Cardiac fibroblast (primary cell): ENCODE results near the gene ILKAP.
A peak's percentile ranks its signal among the peaks of the same experiment; 100 is the strongest.

ENCODE experiments used
- DNase-seq, 2 donors: peaks; one replicate each; pipeline versions ENCODE4 v3.0.0 to v3.0.0-alpha.2; 2010; ENCODE audit warnings: low read depth in 2 of 2
- H3K4me3 ChIP-seq, 2 donors: replicated peaks in 1 of 2; 1 replicate in 1 of 2; 2 replicates in 1 of 2; pipeline ENCODE4 v1.5.1; 2011; ENCODE audit warnings: low read depth in 2 of 2, low read length in 2 of 2, mild to moderate bottlenecking in 2 of 2, moderate library complexity in 1 of 2
- CTCF ChIP-seq: IDR thresholded peaks from one replicate; pipeline ENCODE4 v1.5.1; 2011; ENCODE audit warnings: low read depth, mild to moderate bottlenecking, low read length, inconsistent platforms

Gene ILKAP

DNA sequence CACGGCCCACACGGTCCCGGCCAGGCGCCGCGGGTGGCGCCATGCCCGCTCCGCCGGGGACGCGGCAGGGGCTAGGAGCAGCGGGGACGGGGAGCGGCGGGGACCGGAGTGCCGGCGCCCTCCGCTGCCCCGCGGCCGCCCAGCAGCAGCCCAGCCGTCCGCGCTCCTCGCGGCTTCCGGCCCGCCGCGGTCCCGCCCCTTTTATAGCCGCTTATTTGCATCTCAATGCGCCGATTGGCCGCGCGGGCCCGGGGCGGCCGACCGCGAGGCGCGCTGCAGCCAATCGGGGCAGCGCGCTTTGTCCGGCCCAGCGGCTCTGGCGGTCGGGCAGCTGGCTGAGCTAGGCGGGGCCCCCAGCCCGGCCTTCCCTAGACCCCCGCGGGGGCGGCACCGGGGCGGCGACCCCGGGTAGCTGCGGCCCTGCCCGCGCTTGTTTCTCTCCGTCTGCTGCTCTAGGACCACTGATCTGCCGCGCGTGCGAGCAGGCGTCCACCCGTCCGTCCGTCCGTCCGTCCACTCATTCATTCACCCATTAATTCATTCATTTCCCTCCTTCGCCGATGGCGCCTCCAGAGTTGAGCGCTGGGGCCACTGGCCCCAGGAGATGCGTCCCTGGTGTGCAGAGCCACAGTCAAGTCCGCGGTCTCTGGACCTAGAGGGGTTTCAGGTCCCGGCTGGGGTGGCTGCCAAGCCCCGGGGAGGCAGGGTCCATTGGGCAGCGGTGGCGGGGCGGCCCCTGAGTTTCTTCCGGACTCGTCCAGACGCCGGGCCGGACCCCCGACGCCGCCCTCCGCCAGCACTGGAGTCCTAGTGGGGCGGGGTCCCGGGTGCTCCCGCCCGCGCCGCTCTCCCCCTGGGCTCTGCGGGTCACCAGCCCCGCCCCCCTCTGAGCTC, 36.6 kb upstream of the ILKAP start, which contains the start of gene HES6:
HES6 (minus strand) TSS at position 176 of the 894 bp plus-strand sequence; CDS start at position 43, 133 bp downstream.
- peak; percentile 78 to 87 for DNase-seq
- H3K4me3 ChIP-seq, result peak within 1 kb of the TSS; percentile 33 to 57
- no peak for TF ChIP-seq CTCF

DNA sequence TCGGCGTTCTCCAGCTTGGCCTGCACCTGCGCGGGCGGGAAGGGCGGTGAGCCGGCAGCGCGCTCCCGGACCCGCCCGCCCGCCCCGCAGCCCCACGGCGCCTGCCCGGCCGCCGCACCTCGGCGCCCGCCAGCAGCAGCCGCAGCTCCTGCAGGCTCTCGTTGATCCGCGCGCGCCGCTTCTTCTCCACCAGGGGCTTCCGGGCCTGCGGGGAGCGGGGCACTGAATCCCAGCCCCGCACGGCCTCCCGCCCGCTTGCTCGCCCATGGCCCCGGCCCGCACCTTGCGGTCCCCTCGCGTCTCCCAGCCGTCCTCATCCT, 36.0 kb upstream of the ILKAP start:
- no peak for TF ChIP-seq CTCF
- DNase-seq, result no peak

GRCh38 chr2:238238766-238239542, 35.5 kb upstream of the ILKAP start:
- DNase-seq, result no peak
- TF ChIP-seq CTCF, result no peak
- peak overlapping the region in 1 of 2 donors; percentile 57 for H3K4me3 ChIP-seq

More for the DNA sequence above, 36.0 kb upstream of the ILKAP start:
- H3K4me3 ChIP-seq, result peak overlapping the region; percentile 33 to 57

DNA sequence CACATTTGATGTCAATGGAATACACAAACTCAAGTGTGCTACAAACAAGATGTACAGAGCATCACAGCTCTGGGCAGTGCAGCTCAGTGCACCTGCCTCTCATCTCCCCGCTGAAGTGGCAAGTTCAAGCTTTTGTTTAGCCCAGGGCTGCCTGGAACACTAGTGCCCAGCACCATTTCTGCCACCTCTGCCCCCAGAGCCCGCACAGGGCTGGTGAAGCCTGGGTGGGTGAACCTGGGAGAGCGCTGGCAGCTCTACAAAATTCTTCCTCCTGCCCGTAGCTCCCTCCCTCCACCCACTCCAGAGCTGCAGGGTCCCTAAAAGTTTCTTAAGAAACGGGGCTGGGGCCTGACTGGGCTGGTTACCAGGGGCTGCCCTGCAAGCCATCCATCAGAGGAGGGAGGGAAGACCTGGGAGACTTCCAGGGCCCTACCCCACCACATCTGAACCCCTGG, 34.8 kb upstream of the ILKAP start:
- no peak overlapping the region for H3K4me3 ChIP-seq
- no peak for DNase-seq

DNA sequence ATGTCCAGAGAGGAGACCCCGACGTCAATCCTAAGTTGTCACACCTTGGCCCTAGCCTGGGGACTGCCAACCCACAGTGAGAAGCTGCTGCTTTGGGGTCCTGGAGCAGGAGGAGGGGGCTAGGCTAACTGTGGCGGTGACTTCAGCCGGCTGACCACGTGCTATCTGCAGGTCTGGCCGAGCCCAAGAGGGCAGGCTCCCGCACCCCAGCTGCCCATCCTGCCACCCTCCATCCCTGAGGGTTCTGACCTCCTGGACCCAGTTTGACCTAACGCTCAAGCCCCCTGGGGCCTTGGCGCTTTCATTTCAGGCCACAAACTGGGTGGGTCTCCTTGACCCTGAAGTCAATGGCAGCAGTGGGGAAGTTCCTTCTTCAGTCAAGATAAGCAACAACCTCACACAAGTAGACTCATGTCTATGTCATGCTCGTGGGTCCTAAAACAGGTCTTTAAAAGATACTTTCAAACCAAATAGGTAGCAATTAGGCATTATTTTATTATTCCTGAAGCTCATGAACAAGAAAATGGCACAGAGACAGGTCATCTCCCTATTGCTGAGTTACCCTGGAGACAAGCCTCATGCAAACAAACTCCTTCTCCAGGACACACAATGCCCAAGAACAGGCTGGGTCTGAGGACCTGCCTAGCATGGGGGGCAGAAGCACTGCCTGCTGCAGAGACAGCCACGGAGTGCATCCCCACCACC, 34.1 kb upstream of the ILKAP start:
- TF ChIP-seq CTCF, result no peak
- no peak for DNase-seq
- no peak overlapping the region for H3K4me3 ChIP-seq

More for the DNA sequence above, 34.8 kb upstream of the ILKAP start:
- no peak for TF ChIP-seq CTCF

DNA sequence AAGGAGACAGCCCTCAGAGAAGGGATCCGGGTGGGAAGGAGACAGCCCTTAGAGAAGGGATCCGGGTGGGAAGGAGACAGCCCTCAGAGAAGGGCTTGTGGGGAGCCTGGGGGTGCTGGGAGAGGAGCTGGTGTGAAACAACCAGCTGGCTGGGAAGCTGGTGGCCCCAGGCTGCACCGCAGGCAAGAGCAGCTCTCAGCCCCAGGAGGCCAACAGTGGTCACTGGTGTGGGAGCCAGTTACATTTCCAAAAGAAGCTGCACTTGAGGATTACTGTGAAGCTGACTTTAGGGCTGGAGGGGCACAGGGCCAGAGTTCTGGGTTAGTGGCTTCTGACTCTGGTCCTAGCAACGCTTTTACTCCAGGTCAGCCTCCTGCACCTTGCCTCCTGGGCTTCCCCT, 33.1 kb upstream of the ILKAP start:
- no peak overlapping the region for H3K4me3 ChIP-seq
- DNase-seq, result no peak
- no peak for TF ChIP-seq CTCF
